HFFc6 (cell line): ENCODE data around the gene TRIP11. TPM values are rescaled to one million over a fixed set of nuclear protein-coding genes. Genes with fewer than 3 reads are reported as not detected.

Experiments used
- DNase-seq: peaks from one replicate; pipeline ENCODE4 v3.0.0-alpha.2; 2018
- H3K27ac Mint-ChIP-seq: 2 replicates; pipeline ENCODE4 v1.8.0; 2020; ENCODE audit warnings: mild to moderate bottlenecking, mixed read lengths
- H3K27me3 Mint-ChIP-seq: 2 replicates; pipeline ENCODE4 v1.8.0; 2021; ENCODE audit warnings: mild to moderate bottlenecking, moderate library complexity, mixed read lengths; ENCODE audit not compliant: insufficient read depth
- H3K36me3 Mint-ChIP-seq: 2 replicates; pipeline ENCODE4 v1.8.0; 2021; ENCODE audit warnings: low read depth, mixed read lengths
- H3K4me1 Mint-ChIP-seq: 2 replicates; pipeline ENCODE4 v1.8.0; 2020; ENCODE audit warnings: low read depth, mixed read lengths
- H3K4me3 Mint-ChIP-seq: 2 replicates; pipeline ENCODE4 v1.8.0; 2020; ENCODE audit warnings: mild to moderate bottlenecking, moderate library complexity, mixed read lengths
- H3K9me3 Mint-ChIP-seq: 2 replicates; pipeline ENCODE4 v1.8.0; 2020; ENCODE audit warnings: mild to moderate bottlenecking, mixed read lengths
- CTCF ChIP-seq: fragments of 200-600 bp; sonication (generic); IDR thresholded peaks from 2 replicates; pipeline ENCODE4 v1.5.0; 2021; ENCODE audit warnings: antibody characterized with exemption, mild to moderate bottlenecking
- total RNA-seq, 6 experiments: library from RNA; stranded (reverse); fragmentation: NEBNext Ultra II Directional; extraction: Animal tissue kit (Norgen Biotek cat#: 25700); gene quantifications; 2 replicates in 1 of 6; 3 replicates in 5 of 6; pipeline ENCODE4 v1.2.3, GENCODE V29; 2021

The TRIP11 gene
- total RNA-seq, 6 experiments from 2014 or later = 54.6 to 62.0 (median 58.9) TPM

- Mint-ChIP-seq H3K36me3 (peaks cover 32% of the 10 kb centered on the region), H3K4me3 (no peak overlapping the region), H3K27ac (no peak overlapping the region), H3K9me3 (no peaks in the 10 kb centered on the region), H3K27me3 (no peaks in the 10 kb centered on the region), H3K4me1 (peaks cover 45% of the 10 kb centered on the region)
- no peak for TF ChIP-seq CTCF
- DNase-seq = no peak
These were observed 35.8 kb downstream of the TRIP11 start for GRCh38 chr14:92004062-92004461.

GRCh38 chr14:91998667-91999570 lies 40.9 kb downstream of the TRIP11 start:
- H3K27ac Mint-ChIP-seq = no peak overlapping the region; the same call in 1 of the 2 replicates
- no peak for TF ChIP-seq CTCF
- DNase-seq = no peak
- peaks cover 13% of the 10 kb centered on the region for H3K36me3 Mint-ChIP-seq
- peaks cover 52% of the 10 kb centered on the region for H3K4me1 Mint-ChIP-seq
- H3K27me3 Mint-ChIP-seq = no peaks in the 10 kb centered on the region
- no peaks in the 10 kb centered on the region for H3K9me3 Mint-ChIP-seq
- H3K4me3 Mint-ChIP-seq = no peak overlapping the region

- Mint-ChIP-seq H3K4me3 (no peak overlapping the region), H3K36me3 (peaks cover 10% of the 10 kb centered on the region), H3K9me3 (no peaks in the 10 kb centered on the region), H3K27ac (peak overlapping the region; percentile 80), H3K27me3 (no peaks in the 10 kb centered on the region), H3K4me1 (peaks cover 38% of the 10 kb centered on the region)
- TF ChIP-seq CTCF = no peak; the same call in 1 of the 2 replicates
- DNase-seq = peak; percentile 40
These were observed 42.4 kb downstream of the TRIP11 start for GRCh38 chr14:91997492-91997891.

- Mint-ChIP-seq H3K36me3 (peaks cover 13% of the 10 kb centered on the region), H3K9me3 (no peaks in the 10 kb centered on the region), H3K27ac (peak overlapping the region; percentile 80), H3K27me3 (no peaks in the 10 kb centered on the region), H3K4me3 (peak overlapping the region; percentile 48; the same call in 1 of the 2 replicates), H3K4me1 (peaks cover 37% of the 10 kb centered on the region)
- peak; percentile 87 for DNase-seq
- peak; percentile 83 for TF ChIP-seq CTCF
These were observed 42.9 kb downstream of the TRIP11 start for GRCh38 chr14:91996948-91997371.

GRCh38 chr14:91987192-91987591 lies 52.7 kb downstream of the TRIP11 start:
- no peak for DNase-seq
- Mint-ChIP-seq H3K9me3 (no peaks in the 10 kb centered on the region), H3K4me1 (peaks cover 39% of the 10 kb centered on the region), H3K4me3 (no peak overlapping the region), H3K27me3 (peaks cover 2% of the 10 kb centered on the region; the same call in 1 of the 2 replicates), H3K27ac (no peak overlapping the region), H3K36me3 (peaks cover 35% of the 10 kb centered on the region)
- no peak for TF ChIP-seq CTCF
